Lung (tissue), 12 donors: ENCODE measurements around the gene TPM3. TPM values are rescaled to one million over a fixed set of nuclear protein-coding genes. Genes with fewer than 3 reads are reported as not detected.

ENCODE experiments used
- ATAC-seq: fragments of 200-7000 bp; cut with Tn5 transposase; one replicate; pipeline ENCODE4 v1.9.1; 2020; ENCODE audit warnings: moderate number of reproducible peaks; ENCODE audit not compliant: insufficient read depth, low FRiP score
- DNase-seq, 3 donors: peaks; one replicate each; pipeline ENCODE4 v3.0.0-alpha.2; 2013 to 2017
- H3K27ac ChIP-seq, 2 donors: one replicate each; pipeline ENCODE4 v1.5.1; 2013; ENCODE audit warnings: mild to moderate bottlenecking in 2 of 2, moderate library complexity in 2 of 2, control low read depth in 1 of 2, inconsistent platforms in 1 of 2, low read depth in 1 of 2, low read length in 1 of 2
- H3K27me3 ChIP-seq, 3 donors: one replicate each; pipeline ENCODE4 v1.5.1; 2013; ENCODE audit warnings: low read length in 2 of 3; ENCODE audit not compliant: control insufficient read depth in 3 of 3, insufficient read depth in 3 of 3
- H3K36me3 ChIP-seq, 4 donors: one replicate each; pipeline ENCODE4 v1.5.1; 2013; ENCODE audit warnings: low read length in 4 of 4, mild to moderate bottlenecking in 1 of 4, moderate library complexity in 1 of 4; ENCODE audit not compliant: control insufficient read depth in 4 of 4, insufficient read depth in 4 of 4
- H3K4me1 ChIP-seq, 5 donors: one replicate each; pipeline ENCODE4 v1.5.1; 2013; ENCODE audit warnings: low read length in 5 of 5, mild to moderate bottlenecking in 2 of 5, moderate library complexity in 1 of 5; ENCODE audit not compliant: control insufficient read depth in 5 of 5, insufficient read depth in 5 of 5
- H3K4me3 ChIP-seq: one replicate; pipeline ENCODE4 v1.5.1; 2013; ENCODE audit warnings: mild to moderate bottlenecking, control low read depth, moderate library complexity
- H3K9ac ChIP-seq, 2 donors: one replicate each; pipeline ENCODE4 v1.5.1; 2013; ENCODE audit warnings: low read length in 2 of 2, control low read depth in 1 of 2; ENCODE audit not compliant: insufficient read depth in 1 of 2
- H3K9me3 ChIP-seq, 4 donors: one replicate each; pipeline ENCODE4 v1.5.1; 2013; ENCODE audit warnings: low read length in 3 of 4, mild to moderate bottlenecking in 1 of 4, moderate library complexity in 1 of 4; ENCODE audit not compliant: control insufficient read depth in 4 of 4, insufficient read depth in 3 of 4
- WGBS, 2 donors: extraction: QIAGEN DNeasy Blood & Tissue Kit; methylation state at CpG; one replicate each; pipeline ENCODE4 v1.1.7; 2013; 5-methylcytosine and 5-hydroxymethylcytosine counted together
- polyA plus RNA-seq, 2 donors: library from polyadenylated mRNA; stranded (reverse); fragments of 200-250 nt; gene quantifications; one replicate each; pipeline ENCODE4 v1.2.1, GENCODE V29; 2013
- total RNA-seq, 2 donors: library from RNA; depleted of rRNA in 1 of 2; stranded (reverse); fragments of >200 nt in 1 of 2; gene quantifications; one replicate each; pipeline ENCODE4 v1.2.1, GENCODE V29; 2014 to 2021
- TF ChIP-seq, protein P1 (sequence below): IDR thresholded peaks from 2 replicates; pipeline ENCODE4 v1.5.1; 2012; ENCODE audit warnings: mild to moderate bottlenecking; ENCODE audit errors: control extremely low read depth, extremely low read depth
- donor health status: control.
- donor health status: control.
- donor health status: Bipolar disorder and iron deficiency.
- donor health status: healthy.
- donor health status: DM: yes; HTN: yes; CAD: no.

The TPM3 gene
- total and polyA plus RNA-seq, 4 donors, result 164 to 482 (median 306) TPM

DNA sequence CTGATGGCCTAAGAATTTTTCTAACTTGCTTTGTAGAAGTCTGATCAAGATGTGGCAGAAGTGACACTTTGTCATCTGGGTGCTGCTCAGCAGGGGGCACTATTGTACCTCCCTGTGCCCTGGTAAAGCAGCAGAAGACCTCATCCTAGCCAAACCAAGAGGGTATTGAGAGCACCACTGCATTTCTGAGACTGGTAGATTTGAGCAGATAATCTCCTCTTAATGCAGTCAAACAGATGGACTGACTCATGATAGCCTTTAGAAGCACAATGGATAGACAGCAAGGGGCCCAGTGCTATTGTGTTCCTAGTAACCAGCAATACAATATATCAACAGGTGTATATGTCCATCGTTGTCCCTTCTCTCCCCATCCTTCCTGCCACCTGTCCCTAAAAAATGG is 5.7 kb downstream of the TPM3 start:
- DNase-seq (peak; percentile 26 to 56 (median 49)), ATAC-seq (no peak)

GRCh38 chr1:154183046-154183915 is 8.6 kb downstream of the TPM3 start:
- Histone ChIP-seq H3K27ac (peak overlapping the region; percentile 91 to 95), H3K4me1 (peaks cover 3 to 24% (median 8%) of the 10 kb centered on the region in 5 donors), H3K9ac (peak overlapping the region; percentile 70 to 72), H3K4me3 (peak overlapping the region; percentile 81), H3K27me3 (no peaks in the 10 kb centered on the region), H3K36me3 (peaks cover 0 to 10% (median 3%) of the 10 kb centered on the region in 4 donors), H3K9me3 (no peaks in the 10 kb centered on the region)
- WGBS, 2 donors, result 5 to 7% methylated on average over 37 to 41 of the region's 41 CpGs
- ATAC-seq (peak; percentile 90), DNase-seq (peak; percentile 96 to 97 (median 97))
- TF ChIP-seq, protein P1, sequence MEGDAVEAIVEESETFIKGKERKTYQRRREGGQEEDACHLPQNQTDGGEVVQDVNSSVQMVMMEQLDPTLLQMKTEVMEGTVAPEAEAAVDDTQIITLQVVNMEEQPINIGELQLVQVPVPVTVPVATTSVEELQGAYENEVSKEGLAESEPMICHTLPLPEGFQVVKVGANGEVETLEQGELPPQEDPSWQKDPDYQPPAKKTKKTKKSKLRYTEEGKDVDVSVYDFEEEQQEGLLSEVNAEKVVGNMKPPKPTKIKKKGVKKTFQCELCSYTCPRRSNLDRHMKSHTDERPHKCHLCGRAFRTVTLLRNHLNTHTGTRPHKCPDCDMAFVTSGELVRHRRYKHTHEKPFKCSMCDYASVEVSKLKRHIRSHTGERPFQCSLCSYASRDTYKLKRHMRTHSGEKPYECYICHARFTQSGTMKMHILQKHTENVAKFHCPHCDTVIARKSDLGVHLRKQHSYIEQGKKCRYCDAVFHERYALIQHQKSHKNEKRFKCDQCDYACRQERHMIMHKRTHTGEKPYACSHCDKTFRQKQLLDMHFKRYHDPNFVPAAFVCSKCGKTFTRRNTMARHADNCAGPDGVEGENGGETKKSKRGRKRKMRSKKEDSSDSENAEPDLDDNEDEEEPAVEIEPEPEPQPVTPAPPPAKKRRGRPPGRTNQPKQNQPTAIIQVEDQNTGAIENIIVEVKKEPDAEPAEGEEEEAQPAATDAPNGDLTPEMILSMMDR, result no peak

More for the DNA sequence above, 5.7 kb downstream of the TPM3 start:
- Histone ChIP-seq H3K4me3 (no peak overlapping the region), H3K27ac (no peak overlapping the region), H3K27me3 (no peaks in the 10 kb centered on the region), H3K9me3 (no peaks in the 10 kb centered on the region), H3K9ac (no peak overlapping the region), H3K36me3 (no peaks in the 10 kb centered on the region), H3K4me1 (peaks cover 0 to 13% (median 3%) of the 10 kb centered on the region in 5 donors)
- 62 to 96% methylated on average over 1 of the region's 1 CpG for WGBS, 2 donors
- TF ChIP-seq, protein P1, result no peak

- TF ChIP-seq, protein P1, result no peak
- peak; percentile 73 to 80 (median 75) for DNase-seq
- 0% methylated on average over 35 of the region's 35 CpGs for WGBS, 2 donors
- Histone ChIP-seq H3K9me3 (no peaks in the 10 kb centered on the region), H3K27me3 (no peaks in the 10 kb centered on the region), H3K4me3 (peak overlapping the region; percentile 81), H3K4me1 (peaks cover 3 to 32% (median 8%) of the 10 kb centered on the region in 5 donors), H3K27ac (peak overlapping the region; percentile 91 to 95), H3K36me3 (peaks cover 0 to 10% (median 4%) of the 10 kb centered on the region in 4 donors), H3K9ac (peak overlapping the region; percentile 57 to 79)
- peak; percentile 63 for ATAC-seq
These were observed 9.4 kb downstream of the TPM3 start for GRCh38 chr1:154182344-154183045.
